DMS153 (cell line): ENCODE measurements around the gene PTPN18.

ENCODE experiments used
- DNase-seq: peaks from one replicate; lab custom pipeline; 2025; lab: John Stamatoyannopoulos, UW

The PTPN18 gene

GRCh38 chr2:130366720-130367119 lies 10.9 kb downstream of the PTPN18 start:
- DNase-seq: no peak

DNA sequence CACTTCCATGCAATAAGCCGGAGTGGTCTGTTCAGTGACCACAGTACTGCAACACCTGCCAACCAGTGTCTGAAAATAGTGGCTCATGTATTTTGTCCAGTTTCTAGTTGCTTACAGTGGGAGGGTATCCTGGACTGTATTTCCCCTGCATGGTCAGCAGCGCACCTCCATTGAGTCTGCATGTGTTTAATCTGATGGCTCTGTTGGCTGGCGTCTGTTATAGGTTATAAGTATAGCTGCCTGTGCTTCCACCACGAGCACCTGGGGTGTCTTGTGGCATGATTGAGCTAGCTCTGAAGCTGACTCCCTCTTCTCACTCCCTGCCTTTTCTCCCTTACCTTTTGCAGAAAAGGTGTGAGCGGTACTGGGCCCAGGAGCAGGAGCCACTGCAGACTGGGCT lies 12.9 kb downstream of the PTPN18 start:
- no peak for DNase-seq

DNA sequence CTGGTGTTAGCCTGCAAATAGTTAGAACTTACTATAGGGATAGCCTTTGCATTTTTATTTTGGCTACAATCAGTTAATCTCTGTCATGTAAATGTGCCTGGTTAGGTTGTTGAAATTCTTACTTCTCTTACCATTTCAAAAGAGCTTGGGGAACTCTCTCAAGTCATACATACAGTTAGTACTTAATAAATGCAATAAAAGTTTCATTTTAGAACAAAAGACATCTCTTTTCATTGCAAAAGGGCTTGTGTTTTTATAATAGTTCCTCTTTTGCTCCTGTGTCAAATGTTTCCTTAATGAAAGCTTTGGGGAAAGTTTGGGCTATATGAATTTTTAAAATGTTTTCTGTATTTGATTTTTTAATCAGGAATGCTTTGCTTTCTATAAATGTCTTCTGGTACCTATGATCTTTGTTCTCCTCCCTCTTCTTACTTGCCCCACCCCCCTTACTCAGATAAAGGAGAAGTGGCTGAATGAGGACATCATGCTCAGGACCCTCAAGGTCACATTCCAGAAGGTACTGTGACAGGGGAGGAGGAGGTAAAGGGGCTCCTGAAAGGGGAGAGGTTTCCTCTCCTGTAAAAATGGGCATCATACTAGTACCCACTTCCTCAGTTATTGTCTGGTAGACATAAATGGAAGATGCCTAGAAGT lies 13.6 kb downstream of the PTPN18 start:
- no peak for DNase-seq

DNA sequence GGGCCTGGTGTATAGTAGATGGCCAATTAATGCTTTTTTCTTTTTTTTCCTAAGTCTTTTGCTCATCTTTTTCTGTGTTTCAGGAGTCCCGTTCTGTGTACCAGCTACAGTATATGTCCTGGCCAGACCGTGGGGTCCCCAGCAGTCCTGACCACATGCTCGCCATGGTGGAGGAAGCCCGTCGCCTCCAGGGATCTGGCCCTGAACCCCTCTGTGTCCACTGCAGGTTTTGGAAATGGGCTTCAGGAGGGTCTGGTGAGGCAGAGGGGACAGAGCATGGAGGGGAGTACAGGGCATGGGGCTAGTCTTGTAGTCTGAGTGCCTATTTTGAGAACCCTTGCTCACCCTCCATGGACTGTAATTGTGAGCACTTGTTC lies 14.1 kb downstream of the PTPN18 start:
- no peak for DNase-seq

GRCh38 chr2:130370490-130370889 lies 14.6 kb downstream of the PTPN18 start:
- DNase-seq: no peak

DNA sequence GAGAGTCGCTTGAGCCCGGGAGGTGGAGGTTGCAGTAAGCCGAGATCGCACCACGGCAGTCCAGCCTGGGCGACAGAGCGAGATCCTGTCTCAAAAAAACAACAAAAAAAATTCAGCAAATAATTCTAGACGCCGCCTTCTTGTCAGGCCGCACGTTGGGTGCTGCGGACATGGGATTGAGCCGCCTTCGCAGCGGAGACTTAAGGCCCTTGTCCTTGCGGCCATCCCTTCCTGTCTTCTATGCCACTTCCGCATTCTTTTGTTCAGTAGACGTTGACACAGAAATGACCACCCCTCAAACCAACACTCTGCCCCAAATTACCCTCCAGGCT lies 15.8 kb downstream of the PTPN18 start:
- peak; percentile 29 for DNase-seq

GRCh38 chr2:130372055-130372832 lies 16.4 kb downstream of the PTPN18 start:
- DNase-seq: peak; percentile 73

DNA sequence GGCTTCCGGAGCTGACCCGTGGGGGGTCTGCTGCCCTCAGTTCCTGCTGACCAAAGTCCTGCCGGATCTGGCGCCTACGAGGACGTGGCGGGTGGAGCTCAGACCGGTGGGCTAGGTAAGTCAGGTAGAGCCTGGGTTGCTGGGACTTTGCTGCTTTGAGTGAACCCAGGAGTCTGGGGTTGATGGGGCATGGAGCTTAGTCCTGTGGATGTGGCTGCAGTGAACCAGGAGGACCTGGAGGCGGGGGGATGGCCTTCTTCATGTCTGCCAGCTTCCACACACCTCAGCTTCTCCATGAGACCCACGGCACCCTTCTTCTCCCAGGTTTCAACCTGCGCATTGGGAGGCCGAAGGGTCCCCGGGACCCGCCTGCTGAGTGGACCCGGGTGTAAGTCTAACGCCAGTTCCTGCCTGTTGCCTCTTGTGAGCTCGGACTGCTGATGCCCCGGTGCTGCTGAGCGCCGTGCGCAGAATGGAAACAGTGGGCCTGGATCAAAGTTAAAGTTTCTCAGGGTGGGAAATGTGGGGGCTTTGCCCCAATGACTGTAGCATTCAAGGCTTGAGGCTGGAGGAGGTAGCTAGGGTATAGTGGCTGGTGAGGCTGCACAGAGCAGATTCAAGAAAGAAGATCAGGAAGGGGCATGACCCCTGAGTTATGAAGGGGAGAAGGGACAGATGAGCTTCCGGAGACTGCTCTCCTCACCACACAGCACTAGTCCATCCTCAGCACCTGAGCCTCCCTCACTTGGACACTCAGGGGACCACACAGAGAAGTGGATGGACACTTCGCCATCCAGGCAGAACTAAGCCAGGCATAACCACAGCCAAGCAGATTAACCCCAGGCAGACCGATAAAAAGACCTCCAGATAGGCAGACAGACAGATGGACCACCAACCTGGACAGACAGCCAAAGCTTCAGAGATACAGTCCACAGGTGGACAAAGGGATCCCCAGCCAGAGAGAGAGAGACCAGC lies 17.3 kb downstream of the PTPN18 start:
- DNase-seq: no peak

DNA sequence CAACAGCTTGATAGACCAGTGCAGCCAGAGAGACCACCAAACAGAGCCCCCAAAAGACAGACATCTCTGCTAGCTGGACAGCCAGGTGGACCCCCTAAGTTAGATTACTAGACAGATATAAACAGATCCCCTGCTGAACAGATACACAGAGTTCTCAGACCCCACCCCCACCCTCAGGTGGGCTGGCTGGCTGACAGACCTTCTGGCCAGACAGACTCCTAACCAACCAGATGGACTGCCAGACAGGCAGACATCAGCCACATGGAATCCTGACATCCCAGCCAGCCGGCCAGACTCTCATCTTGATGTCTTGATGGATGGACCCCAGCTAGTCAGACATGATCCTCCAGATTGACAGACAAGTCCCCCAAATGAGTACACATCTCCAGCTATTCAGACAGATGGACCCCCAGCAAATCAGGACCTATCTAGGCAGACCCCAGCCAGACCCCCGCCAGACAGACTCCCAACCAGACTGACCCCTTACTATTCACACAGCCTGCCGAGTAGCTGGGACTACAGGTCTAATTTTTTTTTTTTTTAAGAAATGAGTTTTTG lies 18.0 kb downstream of the PTPN18 start:
- DNase-seq: no peak

DNA sequence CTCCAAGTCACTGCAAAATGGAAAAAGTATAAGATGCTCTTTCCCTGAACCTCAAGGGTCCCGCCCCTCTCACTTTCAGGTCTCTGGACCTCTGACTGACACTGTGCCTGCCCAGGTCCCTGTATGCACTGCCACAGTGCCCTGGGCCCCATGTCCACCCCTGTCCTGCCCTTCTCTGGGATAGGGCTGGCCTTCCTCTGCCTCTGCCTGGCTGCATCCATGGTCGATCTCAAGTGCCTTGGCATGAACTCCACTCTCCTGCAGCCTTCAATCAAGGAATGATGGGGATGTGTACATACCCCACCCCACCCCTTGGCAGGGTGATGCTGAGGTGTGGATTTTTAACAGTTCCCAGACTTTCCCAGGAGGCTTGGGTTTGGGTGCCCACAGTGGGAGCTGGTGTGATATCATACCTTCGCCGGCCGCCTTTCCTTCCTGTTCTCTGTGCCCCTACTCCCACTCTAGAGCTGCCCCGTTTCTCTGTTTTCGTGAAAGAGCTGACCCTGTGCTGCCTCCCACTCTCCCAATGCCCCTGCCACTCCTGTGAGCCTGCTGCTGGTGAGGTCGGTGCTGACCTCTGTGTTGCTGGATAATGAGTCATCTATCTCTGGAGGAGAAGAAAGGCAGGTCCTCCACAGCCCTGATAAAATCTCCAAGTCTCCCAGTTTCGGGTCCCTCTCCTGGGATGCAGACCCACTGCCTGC lies 18.9 kb downstream of the PTPN18 start:
- DNase-seq: no peak

DNA sequence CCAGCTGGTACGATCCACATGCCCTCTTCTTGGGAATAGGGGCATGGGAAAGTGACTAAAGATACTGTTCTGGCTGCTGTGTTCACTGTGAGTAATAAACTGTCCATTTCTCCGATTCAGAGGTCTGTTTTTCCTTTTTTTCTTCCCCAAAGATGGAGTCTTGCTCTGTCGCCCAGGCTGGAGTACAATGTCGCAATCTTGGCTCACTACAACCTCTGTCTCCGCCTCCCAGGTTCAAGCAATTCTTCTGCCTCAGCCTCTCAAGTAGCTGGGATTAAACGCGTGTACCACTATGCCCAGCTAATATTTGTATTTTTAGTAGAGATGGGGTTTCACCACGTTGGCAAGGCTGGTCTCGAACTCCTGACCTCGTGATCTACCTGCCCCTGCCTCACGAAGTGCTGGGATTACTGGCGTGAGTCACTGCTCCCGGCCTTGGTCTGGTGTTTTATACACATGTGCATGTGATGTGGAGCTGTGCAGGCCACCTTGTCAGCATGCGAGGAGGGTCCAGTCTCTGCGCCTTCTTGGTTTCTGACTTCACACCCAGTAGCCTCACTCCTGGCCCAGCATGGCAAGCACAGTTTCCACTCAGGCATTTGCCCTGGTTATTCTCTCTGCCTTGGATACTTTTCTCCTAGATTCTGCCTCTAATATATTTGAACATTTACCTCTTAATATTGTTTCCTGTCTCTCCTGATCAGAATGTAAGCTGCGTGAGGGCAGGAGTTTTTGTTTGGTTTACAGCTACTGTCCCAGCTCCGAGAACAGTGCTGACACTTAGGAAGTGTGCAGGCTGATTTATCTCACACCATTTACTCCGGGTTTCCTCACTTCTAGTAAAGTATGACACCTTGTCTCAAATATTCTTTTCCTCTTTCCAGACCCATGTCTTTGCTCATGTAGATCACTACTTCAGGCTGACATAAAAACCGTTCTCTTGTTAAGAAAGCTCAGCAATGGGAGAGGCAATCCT lies 19.7 kb downstream of the PTPN18 start:
- no peak for DNase-seq

GRCh38 chr2:130376433-130377293 lies 20.8 kb downstream of the PTPN18 start:
- DNase-seq: no peak

GRCh38 chr2:130377491-130377890 lies 21.6 kb downstream of the PTPN18 start:
- DNase-seq: no peak

- no peak for DNase-seq
These were observed 22.5 kb downstream of the PTPN18 start for GRCh38 chr2:130378206-130378897.

DNA sequence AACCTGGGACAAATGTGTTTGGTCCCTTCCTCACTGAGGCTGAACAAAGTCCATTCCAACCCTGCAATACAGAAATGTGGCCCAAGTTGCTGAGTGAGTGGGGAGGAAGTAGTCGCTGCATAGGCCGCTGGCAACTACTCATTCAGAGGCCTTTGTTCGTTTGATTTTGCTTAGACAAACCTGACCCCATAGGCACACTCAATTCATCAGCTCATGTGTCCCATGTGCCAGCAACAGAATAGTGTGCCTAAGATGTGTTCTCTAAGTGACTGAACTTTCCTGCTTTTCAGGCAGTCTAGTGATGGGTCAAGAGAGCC lies 23.0 kb downstream of the PTPN18 start:
- DNase-seq: no peak

DNA sequence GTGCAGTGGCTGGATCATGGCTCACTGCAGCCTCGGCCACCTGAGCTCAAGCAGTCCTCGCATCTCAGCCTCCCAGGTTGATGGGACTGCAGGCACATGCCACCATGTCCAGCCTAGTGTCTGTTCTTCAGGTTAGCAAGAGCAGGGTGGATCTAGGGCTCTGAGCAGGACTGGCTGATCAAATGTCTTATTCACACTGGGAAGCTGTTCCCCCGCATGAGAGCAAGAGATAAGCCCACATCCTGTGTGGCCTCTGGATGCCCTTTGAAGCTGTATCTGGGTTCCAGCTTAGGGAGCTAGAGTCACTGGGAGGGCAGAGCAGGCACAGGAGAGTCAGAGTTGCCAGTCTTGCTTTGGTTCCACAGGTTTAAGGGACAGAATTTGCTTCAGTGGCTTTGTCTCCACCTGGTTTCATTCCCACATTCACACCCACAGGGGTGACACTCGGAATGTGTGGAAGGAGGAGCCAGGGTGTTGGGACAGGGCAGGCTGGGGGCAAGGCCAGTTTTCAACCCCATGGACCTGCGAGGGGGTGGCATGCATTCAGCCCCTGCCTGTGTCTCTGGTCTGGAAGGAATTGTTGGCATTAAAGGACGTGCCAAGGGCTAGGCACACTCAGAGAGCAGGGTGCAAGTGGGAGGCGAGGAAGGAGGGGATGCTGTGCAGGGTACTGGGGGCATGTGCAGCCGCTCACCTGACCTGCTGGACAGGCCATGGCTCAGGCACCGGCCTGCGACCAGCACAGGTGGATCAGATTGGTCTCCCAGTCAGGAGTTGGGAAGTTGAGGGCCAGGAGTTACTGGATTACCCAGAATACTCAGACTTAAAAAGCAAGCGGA lies 24.5 kb downstream of the PTPN18 start:
- DNase-seq: no peak

GRCh38 chr2:130381145-130381544 lies 25.3 kb downstream of the PTPN18 start:
- DNase-seq: no peak

- DNase-seq: no peak
These were observed 25.8 kb downstream of the PTPN18 start for GRCh38 chr2:130381619-130382018.
